ENCODE data around the gene MYT1. TPM values are rescaled to one million over a fixed set of nuclear protein-coding genes. Genes with fewer than 3 reads are reported as not detected.

MYT1 gene
- total and polyA plus RNA-seq, 2 of the 8 experiments (the other 6 are each of a cell fraction or from before 2014, with no cell fraction given) = 0.63 to 2.0 TPM

- TF ChIP-seq USF2 (IDR thresholded peaks at IDR 0.05; ENCODE audit: low read length) (no peak), RBBP5 (IDR thresholded peaks at IDR 0.05; ENCODE audit: borderline replicate concordance, low read depth, low read length) (no peak), KDM5A (IDR thresholded peaks at IDR 0.05; ENCODE audit: low read length) (no peak), SRF (IDR thresholded peaks at IDR 0.05; ENCODE audit: low read depth, low read length) (no peak), SIX5 (IDR thresholded peaks at IDR 0.05; ENCODE audit: low read depth, low read length) (no peak)
Measured at GRCh38 chr20:64277571-64278316, 113.5 kb downstream of the MYT1 start (continued).

Data from H1 (cell line).